Central memory CD4-positive, alpha-beta T cell (primary cell): ENCODE measurements around the gene PFDN1.
"Not testable (repeated sequence)": the region's sequence is repeated elsewhere in the genome, so short reads cannot be mapped to it uniquely, and the experiment has no call there.

Experiments used
- DNase-seq: peaks from one replicate; pipeline ENCODE4 v3.0.0; 2022
- total RNA-seq, 3 experiments: gene quantifications; one replicate each; lab custom pipeline; 2026; lab: John Stamatoyannopoulos, UW

PFDN1 gene, protein sequence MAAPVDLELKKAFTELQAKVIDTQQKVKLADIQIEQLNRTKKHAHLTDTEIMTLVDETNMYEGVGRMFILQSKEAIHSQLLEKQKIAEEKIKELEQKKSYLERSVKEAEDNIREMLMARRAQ
- 17.4 to 46.6 (median 40.3) reads per million in 3 experiments for total RNA-seq

DNA sequence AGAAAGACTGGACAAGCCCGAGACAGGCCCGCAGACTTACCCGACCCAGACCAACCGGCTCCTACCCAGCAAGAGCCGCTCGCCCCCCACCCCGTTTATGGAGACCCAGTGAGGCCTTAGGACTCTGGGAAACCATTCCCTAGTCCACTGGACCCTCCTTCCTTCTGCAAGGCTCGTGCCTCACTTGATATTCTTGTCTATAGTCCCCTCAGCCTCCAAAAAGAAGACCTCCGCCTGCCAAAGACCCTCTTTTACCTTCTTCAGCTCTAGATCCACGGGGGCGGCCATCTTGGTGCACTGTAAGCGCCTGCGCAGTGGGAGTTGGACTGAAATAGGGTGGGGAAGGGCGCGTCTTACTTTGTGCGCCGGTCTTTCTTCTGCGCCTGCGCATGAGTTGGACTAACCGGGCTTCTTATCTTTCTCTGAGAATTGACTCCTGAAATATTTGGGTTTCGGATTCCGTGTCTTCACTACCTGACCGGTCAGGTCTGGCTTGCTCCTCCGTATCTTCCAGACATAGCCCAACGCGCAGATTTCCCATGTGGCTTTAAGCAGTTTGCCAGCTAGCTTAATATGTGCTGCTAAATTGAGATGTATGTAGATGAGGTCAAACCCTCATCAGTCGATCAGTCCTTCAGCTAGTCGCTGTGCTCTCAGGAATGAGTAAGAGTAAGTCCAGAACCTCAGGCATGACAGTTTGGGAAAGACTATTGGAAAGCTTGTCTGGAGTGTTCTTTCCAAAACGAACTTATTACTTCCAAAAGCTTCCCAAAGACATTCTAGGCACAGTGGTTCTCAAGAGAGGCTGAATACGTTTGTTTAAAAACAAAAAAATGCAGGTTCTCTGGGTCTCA, at the start of gene PFDN1:
Gene PFDN1 (minus strand): TSS at position 316 of the 854 bp plus-strand sequence. CDS start 28 bp downstream, at position 288.
- DNase-seq: peak; percentile 92

DNA sequence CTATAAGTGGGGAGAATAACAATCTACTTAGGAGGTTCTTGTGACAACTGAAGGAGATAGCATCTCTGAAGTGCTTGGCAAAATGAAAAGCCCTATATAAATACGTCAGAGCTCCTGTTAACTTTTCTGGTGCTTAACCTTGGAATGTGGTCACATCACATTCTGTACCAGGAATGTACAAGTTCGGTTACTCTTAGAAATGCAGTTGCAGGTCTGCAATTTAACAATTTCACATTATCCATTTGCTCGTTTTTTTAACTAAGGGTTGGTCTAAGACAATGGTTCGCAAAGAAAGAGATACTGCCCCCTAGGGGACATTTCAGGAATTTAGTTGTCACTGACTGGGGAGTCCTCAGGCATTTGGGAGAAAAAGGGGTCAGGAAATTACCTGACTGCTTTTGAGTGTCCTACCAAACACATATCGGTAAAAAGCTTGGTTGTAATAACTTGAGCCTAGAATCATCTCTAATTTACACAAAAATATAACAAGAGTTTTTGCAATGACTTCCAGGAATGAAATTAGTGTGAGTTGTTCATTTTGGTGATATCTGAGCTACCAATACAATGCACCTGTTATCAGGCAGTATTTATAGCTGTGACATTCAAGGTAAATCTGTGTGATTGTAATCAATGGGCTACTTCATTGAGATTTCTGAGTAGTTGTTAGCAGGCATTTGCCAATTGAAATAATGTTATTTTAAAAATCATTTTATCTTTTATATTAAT, 48.9 kb upstream of the PFDN1 start:
- peak; percentile 76 for DNase-seq

DNA sequence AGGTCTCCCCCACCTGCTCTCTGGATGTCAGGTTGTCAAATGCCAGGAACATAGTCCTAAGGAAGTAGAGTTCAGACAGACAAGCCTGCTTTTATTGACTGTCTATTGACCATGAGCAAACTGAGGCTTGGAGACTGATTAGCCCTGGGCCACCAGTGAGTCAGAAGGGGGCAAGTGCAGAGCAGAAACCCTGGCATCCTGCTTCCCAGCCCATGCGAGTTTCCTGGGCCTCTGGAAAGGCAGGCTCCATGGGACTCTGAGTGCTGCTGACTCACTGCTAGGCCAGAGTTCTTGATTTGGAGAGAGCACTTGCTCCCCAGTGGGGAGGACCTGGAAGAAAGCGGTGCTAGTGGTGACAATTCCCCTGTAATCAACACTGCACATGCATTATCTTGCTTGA, 46.3 kb upstream of the PFDN1 start:
- DNase-seq: no peak

DNA sequence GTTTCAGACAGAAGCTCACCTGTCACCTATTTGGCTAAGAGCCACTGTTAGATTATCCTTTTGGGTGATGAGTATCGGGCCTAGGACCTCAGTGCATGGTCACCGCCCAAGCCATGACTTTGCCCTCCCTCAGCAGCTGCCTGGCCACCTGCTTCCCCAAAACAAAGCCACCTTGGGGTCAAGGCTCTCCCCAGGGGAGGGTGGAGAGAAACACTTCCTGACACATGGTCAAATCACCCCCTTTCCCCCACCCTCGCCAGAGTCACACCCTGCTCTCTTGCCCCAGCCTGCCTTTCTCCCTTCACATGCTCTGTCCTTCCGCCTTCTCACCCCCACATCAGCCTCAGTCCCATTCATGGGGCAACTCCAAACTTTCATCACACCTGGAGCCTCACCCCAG, 45.2 kb upstream of the PFDN1 start:
- no peak for DNase-seq

DNA sequence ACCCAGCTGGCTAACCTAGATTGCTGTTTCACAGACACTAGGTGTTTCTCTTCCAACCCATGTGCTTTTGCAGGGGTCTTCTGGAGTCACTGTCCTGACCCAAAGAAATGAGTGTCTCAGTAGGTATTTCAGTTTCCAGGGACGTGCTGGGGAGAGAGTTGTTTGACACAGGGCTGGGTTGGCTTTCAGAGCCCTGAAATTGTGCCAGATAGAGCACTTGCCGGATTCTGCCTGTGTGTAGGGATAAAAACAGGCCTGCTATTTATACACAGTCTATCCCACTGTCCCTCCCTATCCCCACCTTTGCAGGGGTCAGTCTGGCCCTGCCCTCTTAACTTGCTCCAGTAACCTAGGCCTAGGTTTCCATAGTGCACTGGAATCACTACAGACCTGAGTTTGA, 44.5 kb upstream of the PFDN1 start:
- no peak for DNase-seq

DNA sequence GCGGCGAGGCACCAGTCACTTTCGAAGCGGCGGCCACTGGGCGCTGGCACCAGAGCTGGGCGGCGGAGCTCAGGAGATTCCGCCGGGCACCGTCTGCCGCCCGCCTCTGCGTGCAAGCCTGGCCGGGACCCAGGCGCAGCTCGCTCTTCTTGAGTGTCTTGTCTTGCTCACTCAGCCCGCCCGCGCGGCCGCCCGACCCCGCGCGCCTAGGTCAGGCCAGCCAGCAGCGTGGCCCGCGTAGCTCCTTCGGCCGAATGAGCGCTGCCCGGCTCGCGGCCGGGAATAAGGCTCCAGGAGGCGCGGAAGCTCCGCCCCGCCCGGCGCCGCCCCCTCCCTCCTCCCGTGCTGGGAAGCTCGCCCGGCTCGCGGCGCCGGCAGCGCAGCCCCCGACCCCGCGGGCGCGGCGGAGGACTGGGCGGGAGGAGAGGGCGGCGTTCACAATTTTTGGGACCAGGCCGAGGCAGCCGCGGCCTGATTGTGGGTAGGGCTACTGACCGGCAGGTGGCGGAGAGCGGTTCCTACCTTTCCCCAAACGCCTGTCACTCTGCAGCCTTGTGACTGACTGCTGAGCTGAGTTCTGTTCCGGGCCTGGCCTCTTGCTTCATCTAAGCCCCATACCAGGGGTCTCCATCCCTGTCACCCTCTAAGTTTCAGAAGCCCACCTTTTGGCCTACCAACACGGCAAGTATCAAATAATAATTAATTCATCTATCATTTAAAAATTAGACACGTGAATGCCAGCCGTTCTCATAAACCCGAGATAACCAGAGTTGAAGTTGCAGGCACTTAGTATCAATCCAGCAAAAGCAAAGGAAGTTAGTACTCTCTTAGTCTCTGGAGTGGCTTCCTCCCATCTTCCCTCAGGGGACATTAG, 43.7 kb upstream of the PFDN1 start, which contains the start of gene HBEGF:
Gene HBEGF (minus strand): TSS at position 256 of the 874 bp plus-strand sequence. CDS start 275 bp downstream, outside the sequence.
- DNase-seq: peak; percentile 25

DNA sequence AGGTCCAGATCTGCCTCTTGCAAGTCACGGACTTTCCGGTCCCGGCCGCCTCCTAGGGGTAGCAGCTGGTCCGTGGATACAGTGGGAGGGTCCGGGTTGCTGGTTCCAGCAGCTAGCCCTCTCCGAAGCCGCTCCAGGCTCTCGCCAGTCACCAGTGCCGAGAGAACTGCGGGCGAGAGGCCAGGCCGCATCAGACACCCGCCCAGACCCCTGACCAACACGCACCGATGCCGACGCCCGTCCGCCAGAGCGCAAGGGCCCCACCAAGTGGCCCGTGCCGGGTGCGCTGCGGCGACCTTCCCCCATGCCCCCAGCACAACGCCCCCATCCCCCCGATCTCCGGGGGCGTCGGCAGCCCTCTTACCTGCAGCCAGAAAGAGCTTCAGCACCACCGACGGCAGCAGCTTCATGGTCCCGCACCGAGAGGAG, 43.0 kb upstream of the PFDN1 start:
- DNase-seq: no peak

DNA sequence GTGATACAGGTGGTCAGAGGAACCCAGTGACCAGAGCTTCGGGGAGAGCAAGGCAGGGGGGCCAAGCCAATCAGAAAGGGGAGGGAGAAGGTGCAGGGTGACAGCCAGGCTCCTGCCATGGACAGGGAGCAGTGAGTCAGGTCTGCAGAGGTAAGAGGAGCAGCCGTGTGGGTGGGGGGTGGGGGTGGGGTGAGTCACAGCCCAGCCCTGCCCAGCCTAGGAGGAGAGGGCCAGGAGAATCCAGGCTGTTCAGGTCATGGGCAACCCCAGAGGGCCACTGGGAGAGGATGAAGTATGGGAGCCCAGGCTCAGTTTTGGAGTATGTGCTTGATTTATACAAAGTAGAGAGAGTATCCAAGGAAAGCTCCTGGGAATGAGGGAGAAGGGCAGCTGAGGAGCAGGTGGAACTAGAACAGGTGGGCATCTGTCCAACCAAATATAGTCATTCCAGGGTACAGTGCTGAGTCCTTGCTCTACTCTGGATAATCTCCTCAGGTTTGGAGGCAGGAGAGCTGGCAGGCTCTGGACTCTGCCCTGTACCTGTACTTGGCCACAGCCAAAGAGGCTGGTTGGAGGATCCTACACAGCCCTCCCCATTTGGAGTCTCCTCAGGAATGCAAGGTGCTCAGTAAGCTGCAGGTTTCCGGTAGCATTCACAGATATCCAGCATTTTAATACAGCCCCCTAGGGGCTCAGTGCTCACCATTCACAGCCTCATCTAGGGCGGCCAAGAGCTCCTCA, 42.0 kb upstream of the PFDN1 start:
- no peak for DNase-seq

DNA sequence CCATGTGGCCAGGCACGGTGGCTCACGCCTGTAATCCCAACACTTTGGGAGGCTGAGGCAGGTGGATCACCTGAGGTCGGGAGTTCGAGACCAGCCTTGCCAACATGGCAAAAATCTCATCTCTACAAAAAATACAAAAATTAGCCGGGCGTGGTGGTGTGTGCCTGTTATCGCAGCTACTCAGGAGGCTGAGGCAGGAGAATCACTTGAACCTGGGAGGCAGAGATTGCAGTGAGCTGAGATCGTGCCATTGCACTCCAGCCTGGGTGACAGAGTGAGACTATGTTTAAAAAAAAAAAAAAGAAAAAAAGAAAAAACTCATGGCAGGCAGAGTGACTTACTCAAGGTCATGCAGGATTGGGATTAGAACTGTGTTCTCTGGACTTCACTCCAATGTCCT, 40.9 kb upstream of the PFDN1 start:
- DNase-seq: not testable (repeated sequence)

DNA sequence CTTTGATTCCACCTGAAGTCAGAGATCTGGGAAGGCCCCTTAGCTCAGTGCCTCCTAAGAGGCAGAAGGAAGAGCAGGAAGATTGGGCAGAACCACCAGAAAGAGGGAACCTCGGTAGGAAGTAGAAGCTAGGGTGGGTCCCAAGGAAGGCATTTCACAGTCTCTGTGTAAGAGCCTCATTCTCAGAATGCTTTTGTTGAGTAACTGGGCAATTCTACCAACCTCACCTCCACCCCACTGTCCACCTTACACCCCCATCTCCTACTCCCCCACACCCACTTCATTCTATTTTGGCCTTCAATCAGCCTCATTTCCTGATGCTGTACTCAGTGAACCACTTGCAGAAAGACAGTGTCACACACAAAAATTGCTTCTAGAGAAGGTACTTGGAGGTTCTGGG, 40.0 kb upstream of the PFDN1 start:
- DNase-seq: no peak

DNA sequence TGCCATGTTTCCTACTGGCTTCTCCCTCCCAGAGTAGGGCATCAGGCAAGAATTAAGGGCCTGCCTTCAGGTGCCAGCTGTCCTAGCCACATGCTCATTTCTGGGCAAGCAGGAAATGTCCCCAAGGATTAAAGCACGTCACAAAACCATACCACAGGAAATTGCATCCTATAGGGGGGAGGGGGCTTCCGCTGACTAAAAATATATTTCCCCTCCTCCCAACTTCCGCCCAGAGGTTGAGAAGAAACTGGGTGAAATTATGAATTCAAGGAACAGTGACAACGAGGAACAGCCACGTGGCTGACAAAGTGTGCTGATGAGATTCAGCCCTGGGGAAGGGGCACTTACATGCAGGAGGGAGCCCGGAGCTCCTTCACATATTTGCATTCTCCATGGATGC, 39.4 kb upstream of the PFDN1 start:
- DNase-seq: peak; percentile 42

DNA sequence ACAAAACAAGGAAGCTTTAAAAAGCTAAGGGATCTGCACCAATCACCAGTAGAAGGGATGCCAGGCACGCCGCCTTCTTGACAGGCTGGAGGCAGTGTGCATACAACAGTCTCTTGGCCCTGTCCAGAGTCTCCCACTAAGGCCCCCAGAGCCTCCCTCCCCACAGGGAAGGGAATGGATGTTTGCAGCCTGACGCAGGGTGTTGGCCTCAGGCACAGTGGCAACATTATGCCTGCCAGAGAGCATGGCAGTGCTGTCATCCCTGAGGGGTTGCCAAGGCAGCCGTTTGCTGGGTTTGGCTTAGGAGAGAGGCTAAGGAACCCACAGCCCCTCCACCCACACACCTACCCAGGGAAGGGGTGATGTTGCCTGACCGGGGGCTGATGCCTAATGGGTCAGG, 38.7 kb upstream of the PFDN1 start:
- no peak for DNase-seq

DNA sequence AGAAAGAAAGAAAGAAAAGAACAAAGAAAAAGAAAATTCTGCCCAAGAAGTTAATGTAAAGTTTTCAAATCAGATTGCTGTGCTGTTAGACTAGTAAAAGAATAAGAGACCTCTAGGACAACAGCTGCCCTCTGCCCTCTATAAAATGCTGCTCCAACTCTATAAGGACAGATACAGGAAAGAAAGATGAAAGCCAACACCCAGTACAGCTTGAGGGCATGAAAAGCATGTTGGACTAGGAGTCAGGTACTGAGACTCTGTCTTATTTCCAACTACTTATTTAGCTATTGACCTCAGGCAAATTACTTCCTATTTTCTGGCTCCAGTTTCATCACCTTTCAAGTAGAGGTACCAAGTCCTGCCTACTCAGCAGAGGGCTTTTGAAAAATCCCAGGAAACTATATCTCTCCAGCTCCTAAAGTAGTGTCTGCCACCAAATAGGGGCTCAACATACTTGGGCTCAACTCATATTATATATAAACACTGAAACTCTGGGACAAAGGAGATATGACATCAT, 37.8 kb upstream of the PFDN1 start:
- DNase-seq: no peak

DNA sequence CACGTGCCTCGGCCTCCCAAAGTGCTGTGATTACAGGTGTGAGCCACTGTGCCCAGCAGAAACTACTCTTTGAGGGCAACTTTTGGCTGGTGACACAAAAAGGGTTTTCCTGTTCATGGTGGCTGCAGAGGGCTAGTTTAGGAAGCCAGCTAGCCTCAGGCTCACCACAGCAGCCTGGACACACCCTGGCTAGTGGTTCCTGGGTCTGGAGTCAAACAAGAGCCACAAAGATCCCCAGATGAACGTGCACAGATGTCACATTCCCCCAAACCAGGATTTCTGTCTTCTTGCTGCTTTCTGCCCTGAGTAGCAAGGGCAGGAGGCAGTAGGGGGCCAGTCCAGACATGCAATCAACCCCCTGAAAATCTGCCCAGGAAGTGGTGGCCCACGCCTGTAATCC, 36.7 kb upstream of the PFDN1 start:
- DNase-seq: no peak

DNA sequence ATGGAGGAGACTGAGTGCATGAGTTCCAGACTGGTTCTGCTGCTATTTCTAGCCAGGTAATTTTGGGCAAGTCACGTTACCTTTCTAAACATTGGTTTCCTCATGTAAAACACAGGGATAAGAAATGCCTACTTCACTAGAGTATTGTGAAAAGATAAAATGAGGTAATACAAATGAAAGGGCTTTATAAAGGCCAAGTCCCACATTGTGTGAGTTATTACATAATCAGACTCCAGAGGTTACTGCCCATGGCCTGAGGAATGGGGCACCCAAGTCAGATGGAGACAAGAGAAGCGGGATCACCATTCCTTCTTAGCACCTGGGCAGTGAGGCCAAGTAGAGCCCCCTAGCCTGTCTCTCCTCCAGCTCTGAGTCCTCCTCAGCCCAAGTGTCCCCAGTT, 36.0 kb upstream of the PFDN1 start:
- no peak for DNase-seq

DNA sequence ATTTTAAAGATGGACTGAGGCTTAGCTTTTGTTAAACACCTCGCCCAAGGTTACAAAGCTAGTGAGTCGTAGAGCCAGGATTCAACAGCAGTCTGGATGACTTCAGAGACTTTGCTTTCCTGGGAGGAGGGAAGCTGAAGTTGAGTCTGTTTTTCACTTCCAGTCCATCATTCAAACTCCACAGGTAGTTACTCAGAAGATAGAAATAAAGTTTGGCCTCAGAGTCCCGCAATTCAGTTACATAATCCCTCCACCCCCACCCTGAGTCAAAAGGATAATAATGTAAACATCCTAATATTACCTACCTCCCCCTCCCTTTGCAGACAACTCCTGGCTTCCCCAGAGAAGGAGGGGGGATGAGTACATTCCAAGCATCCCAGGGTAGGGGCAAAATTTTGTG, 35.4 kb upstream of the PFDN1 start:
- no peak for DNase-seq

DNA sequence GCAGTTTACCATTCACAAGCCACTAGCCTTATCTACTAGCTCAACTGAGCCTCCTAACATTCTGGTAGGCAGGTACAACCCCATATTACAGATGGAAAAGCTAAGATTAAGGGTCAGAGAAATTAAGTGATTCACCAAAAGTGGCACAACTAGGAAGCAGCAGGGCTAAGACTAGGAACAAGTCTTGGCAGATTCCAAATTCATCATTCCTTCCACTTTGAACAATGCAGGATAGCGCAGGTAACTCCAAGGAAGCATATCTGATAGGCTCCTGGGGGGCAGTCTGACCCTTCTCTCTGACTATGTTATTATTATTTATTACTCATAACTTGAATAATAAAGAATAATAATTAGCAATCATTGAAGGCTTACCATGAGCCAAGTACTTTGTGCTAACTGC, 35.0 kb upstream of the PFDN1 start:
- no peak for DNase-seq

DNA sequence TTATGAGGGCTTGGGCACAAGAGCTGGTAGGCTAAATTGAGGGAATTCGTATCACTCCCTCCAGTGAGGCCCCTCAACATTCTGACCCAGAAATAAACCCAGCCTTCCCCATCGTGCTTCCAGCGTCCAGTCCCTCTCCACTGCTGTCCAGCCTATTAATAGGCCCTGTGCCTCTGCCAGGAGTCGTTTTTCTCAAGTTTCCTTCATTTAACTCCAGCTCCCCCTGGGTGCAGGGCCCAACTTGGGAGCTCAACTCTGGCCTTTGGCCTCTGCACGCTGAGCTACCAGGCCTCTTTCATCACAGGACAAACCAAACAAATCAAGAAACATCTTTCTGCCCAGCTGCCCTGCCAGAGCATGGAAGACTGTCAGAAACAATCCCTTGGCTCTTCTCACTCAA, 33.5 kb upstream of the PFDN1 start:
- no peak for DNase-seq

DNA sequence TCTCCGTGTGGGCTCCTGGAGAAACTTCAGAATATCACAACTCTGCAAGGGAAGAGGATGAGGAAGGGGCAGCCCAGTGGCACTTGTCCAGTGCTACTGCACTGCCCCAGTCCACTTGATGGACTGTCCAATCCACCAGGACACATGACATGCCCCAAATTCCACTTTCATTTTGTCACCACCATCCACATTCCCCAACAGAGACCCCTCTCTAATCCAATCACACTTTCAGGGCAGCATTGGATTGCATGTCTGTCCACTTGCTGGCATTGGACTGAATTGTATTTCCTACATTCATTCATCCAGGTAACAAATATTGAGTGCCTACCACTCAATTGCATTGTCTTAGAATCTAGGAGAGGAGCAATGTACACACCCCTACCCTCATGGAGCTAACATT, 28.7 kb upstream of the PFDN1 start:
- no peak for DNase-seq

DNA sequence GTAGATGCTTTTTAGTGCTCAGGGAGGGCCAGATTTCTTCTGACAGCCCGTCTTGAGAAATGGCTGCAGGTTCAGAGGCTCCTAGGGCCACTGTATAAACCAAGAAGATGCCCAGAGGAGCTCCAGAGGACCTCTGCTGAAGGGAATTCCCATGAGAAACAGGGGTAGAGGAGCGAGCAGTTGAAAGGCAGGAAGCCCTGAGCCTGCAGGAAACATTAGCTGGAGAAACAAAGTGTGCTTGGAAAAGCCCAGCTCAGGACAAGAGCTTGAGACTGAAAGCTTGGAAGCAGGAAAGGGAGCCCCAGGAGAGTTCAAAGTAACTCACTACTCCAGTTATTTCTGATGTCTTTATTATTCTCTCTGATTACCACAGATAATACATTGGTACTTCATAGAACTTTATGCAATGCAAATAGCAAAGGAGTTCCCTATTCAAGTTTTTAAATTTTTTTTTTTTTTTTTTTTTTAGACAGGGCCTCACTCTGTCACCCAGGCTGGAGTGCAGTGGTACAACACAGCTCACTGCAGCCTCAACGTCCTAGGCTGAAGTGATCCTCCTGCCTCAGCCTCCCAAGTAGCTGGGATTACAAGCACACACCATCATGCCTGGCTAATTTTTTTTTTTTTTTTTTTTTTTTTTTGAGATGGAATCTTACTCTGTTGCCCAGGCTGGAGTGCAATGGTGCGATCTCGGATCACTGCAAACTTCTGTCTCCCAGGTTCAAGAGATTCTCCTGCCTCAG, 27.0 kb upstream of the PFDN1 start:
- no peak for DNase-seq
